Hippocampal formation (tissue), 2 donors: ENCODE results near the gene CADM1.

Experiments used
- DNase-seq, 2 donors: peaks; one replicate each; lab custom pipeline; 2025; lab: John Stamatoyannopoulos, UW

Gene CADM1

DNA sequence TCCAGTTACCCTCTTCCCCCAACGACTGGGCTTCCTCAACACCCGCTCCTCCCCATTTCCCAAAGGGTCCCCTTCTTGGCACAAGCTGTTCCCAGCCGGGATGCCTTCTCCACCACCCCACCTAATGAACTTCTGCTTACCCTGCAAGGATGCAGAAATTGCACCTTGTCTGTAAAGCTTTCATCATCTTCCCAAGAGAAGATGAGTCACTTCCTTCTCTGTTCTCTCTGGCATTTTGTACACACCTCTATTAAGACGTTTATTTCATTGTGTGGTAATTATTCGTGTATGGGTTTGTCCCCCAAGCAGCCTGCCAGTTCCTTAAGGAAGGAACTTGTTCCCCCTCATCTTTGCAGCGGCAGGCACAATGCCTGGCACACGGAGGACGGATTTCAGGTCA, 351.1 kb downstream of the CADM1 start:
- no peak for DNase-seq

- no peak for DNase-seq
Measured at GRCh38 chr11:115151010-115151409, 353.2 kb downstream of the CADM1 start.

- DNase-seq, result no peak
Measured at GRCh38 chr11:115148691-115149090, 355.5 kb downstream of the CADM1 start.

GRCh38 chr11:115148101-115148500, 356.1 kb downstream of the CADM1 start:
- DNase-seq, result no peak

- no peak for DNase-seq
Measured at GRCh38 chr11:115147243-115147807, 356.9 kb downstream of the CADM1 start.

DNA sequence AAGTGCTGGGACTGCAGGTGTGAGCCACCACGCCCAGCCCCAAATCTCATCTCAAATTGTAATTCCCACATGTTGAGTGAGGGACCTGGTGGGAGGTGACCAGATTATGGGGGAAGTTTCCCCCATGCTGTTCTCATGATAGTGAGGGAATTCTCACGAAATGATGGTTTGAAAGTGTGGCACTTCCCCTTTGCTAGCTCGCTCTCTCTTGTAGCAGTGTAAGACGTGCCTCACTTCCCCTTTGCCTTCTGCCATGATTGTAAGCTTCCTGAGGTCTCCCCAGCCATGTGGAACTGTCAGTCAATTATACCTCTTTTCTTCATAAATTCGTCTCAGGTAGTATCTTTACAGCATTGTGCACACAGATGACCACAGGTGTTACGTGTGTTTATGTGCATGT, 357.8 kb downstream of the CADM1 start:
- DNase-seq, result no peak

DNA sequence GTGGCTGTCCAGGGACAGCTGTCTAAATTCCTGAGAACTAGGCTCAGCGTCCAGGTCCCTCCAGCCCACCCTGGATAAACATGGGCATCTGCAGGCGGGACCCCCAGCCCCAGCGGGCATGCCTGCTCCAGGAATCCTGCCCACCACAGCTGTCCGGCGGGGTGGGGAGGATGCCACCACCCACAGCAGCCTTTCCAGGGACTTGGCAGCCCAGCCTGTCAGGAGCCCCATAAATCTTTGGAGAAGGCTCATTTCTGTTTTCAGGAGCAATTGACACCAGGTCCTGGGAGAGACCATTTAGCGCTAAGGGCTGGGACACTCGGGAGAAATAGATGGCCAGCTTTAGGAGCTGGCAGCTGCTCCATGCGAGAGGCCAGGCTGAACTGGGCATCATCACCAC, 358.9 kb downstream of the CADM1 start:
- no peak for DNase-seq

GRCh38 chr11:115144914-115145313, 359.3 kb downstream of the CADM1 start:
- no peak for DNase-seq

DNA sequence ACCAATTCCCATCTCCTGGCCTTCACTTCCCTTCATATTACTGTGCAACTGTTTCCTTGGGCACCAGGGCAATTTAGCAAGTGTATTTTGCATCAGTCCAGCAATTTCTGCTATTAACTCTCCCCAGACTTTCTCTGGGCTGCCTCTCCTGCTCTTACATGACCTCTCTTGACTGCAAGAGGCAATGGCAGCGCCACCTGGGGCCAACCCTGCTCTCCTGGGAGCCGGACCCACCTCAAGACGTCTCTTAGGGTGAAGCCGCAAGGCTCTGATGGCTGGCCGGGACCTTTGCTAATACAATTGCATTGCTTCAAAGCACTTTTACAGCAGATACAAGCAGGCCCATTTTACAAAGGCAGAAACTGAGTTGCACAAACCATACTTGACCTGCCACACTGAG, 360.2 kb downstream of the CADM1 start:
- no peak for DNase-seq

GRCh38 chr11:115141231-115142114, 362.7 kb downstream of the CADM1 start:
- no peak for DNase-seq

- DNase-seq, result no peak
Measured at GRCh38 chr11:115135936-115136335, 368.3 kb downstream of the CADM1 start.

GRCh38 chr11:115134926-115135325, 369.3 kb downstream of the CADM1 start:
- no peak for DNase-seq

- no peak for DNase-seq
Measured at GRCh38 chr11:115133475-115134209, 370.6 kb downstream of the CADM1 start.

GRCh38 chr11:115132436-115133228, 371.6 kb downstream of the CADM1 start:
- DNase-seq, result no peak

- DNase-seq, result no peak
Measured at GRCh38 chr11:115129473-115130289, 374.5 kb downstream of the CADM1 start.

- no peak for DNase-seq
Measured at GRCh38 chr11:115128226-115128625, 376.0 kb downstream of the CADM1 start.

- no peak for DNase-seq
Measured at GRCh38 chr11:115127790-115128189, 376.4 kb downstream of the CADM1 start.

DNA sequence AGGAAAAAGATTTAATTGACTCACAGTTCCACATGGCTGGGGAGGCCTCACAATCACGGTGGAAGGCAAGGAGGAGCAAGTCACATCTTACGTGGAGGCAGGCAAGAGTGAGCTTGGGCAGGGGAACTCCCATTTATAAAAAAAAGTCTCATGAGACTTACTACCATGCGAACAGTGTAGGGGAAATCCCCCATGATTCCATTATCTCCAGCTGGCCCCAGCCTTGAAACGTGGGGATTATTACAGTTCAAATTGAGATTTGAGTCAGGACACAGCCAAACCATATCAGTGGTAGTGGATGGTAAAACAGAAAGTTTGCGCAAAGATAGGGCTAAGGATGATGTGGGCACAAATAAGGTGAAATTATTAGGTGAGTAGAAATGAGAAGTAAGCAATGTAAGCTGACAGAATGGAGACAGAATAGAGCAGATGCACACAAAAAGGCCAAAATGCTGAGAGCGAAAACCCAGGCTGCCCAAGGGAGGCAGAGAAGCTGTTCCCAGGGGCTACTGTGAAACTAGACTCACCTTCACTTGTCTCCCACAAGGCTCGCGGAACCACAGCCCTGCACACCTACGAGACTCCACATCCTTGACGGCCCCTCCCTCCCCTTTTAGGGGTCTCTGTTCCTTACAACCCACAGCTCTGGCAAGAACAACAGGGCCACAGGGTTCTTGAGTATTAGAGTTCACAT, 377.6 kb downstream of the CADM1 start:
- no peak for DNase-seq

DNA sequence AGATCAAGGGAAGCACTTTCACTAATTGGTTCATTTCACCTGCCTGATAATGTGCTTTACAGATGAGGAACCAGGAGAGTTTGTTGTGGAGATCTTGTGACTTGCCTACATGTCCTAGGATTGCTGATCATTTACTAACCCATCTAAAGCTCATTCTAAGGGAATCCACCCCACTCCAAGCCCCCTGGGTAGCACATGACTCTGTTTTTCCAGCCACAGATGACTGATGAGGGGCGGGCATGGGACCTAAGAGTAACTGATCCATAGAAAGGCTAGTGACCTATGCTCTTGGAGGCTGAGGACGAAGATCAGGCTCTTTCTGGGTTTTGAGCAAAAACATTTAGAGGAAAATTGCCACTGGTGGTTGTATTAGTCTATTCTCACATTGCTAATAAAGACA, 378.1 kb downstream of the CADM1 start:
- no peak for DNase-seq

GRCh38 chr11:115124786-115125185, 379.4 kb downstream of the CADM1 start:
- DNase-seq, result no peak

GRCh38 chr11:115123641-115124040, 380.6 kb downstream of the CADM1 start:
- no peak for DNase-seq
